Esophagus squamous epithelium (tissue), 5 donors: ENCODE measurements around the gene NOD1. TPM values are rescaled to one million over a fixed set of nuclear protein-coding genes. Genes with fewer than 3 reads are reported as not detected.

Experiments
- DNase-seq: peaks from one replicate; lab custom pipeline; 2025; lab: John Stamatoyannopoulos, UW
- H3K27ac ChIP-seq, 4 donors: fragments of 200-600 bp; sonication (generic); one replicate each; pipeline ENCODE4 v1.5.1; 2016 to 2019; ENCODE audit warnings: mild to moderate bottlenecking in 1 of 4
- H3K27me3 ChIP-seq, 4 donors: fragments of 200-600 bp; sonication (generic); 1 replicate in 3 of 4; 2 replicates in 1 of 4; pipeline versions ENCODE4 v1.5.1 to v1.6.0; 2017 to 2021; ENCODE audit warnings: antibody characterized with exemption in 1 of 4
- H3K36me3 ChIP-seq, 3 donors: fragments of 200-600 bp; sonication (generic); one replicate each; pipeline ENCODE4 v1.5.1; 2016 to 2019
- H3K4me1 ChIP-seq, 3 donors: fragments of 200-600 bp; sonication (generic); one replicate each; pipeline ENCODE4 v1.5.1; 2017 to 2019
- H3K4me3 ChIP-seq, 4 donors: fragments of 200-600 bp; sonication (generic); 1 replicate in 3 of 4; 2 replicates in 1 of 4; pipeline ENCODE4 v1.5.1; 2016 to 2019; ENCODE audit warnings: mild to moderate bottlenecking in 2 of 4, moderate library complexity in 1 of 4
- H3K9me3 ChIP-seq, 3 donors: fragments of 200-600 bp; sonication (generic); one replicate each; pipeline ENCODE4 v1.5.1; 2016 to 2019
- CTCF ChIP-seq, 6 experiments: fragments of 450-650 bp in 4 of 6; fragments of 200-600 bp in 2 of 6; sonication (generic) in 2 of 6; IDR thresholded peaks; one replicate each; pipeline ENCODE4 v1.5.1; 2016 to 2019; ENCODE audit warnings: antibody characterized with exemption in 6 of 6, mild to moderate bottlenecking in 4 of 6, moderate library complexity in 4 of 6
- POLR2A ChIP-seq, 4 donors: fragments of 450-650 bp; IDR thresholded peaks; one replicate each; pipeline ENCODE4 v1.6.1; 2017; ENCODE audit warnings: antibody characterized with exemption in 4 of 4, mild to moderate bottlenecking in 4 of 4, moderate library complexity in 3 of 4
- WGBS, 2 donors: methylation state at CpG; one replicate each; pipeline ENCODE4 v1.1.5; 2018; 5-methylcytosine and 5-hydroxymethylcytosine counted together
- intact Hi-C: fragments of 100-400 bp; cut with DNase I; formaldehyde crosslinking; loops from one replicate; pipeline ENCODE4 v1.15.0; 2022
- total RNA-seq, 4 donors: library from RNA; depleted of rRNA; stranded (reverse); fragments of >200 nt; gene quantifications; one replicate each; pipeline ENCODE4 v1.1.0, GENCODE V29; 2016
- donor health status: DM: yes; HTN: yes; CAD: no.

NOD1 gene
- total RNA-seq, 4 donors from 2014 or later = 4.2 to 13.0 (median 6.2) TPM

GRCh38 chr7:30453016-30453415 is 25.6 kb downstream of the NOD1 start:
- Histone ChIP-seq H3K27ac (no peak overlapping the region), H3K36me3 (peaks cover 11 to 100% (median 35%) of the 10 kb centered on the region in 3 donors), H3K4me1 (peaks cover 0 to 5% (median 0%) of the 10 kb centered on the region in 3 donors), H3K4me3 (no peak overlapping the region), H3K9me3 (no peaks in the 10 kb centered on the region), H3K27me3 (no peaks in the 10 kb centered on the region)
- no peak for TF ChIP-seq CTCF (IDR thresholded peaks at IDR 0.05)
- no peak for TF ChIP-seq POLR2A (IDR thresholded peaks at IDR 0.05)
- intact Hi-C loops = no loop called here
- DNase-seq = no peak
- 96 to 97% methylated on average over 6 to 7 of the region's 8 CpGs for WGBS, 2 donors

GRCh38 chr7:30452280-30452930 is 26.2 kb downstream of the NOD1 start:
- DNase-seq = no peak
- TF ChIP-seq CTCF (IDR thresholded peaks at IDR 0.05) (no peak), POLR2A (IDR thresholded peaks at IDR 0.05) (no peak)
- Histone ChIP-seq H3K4me3 (no peak overlapping the region), H3K27me3 (no peaks in the 10 kb centered on the region), H3K36me3 (peaks cover 15 to 100% (median 39%) of the 10 kb centered on the region in 3 donors), H3K27ac (no peak overlapping the region), H3K9me3 (no peaks in the 10 kb centered on the region), H3K4me1 (peaks cover 0 to 5% (median 0%) of the 10 kb centered on the region in 3 donors)
- intact Hi-C loops = no loop called here
- 83 to 96% methylated on average over 12 to 15 of the region's 27 CpGs for WGBS, 2 donors

- Histone ChIP-seq H3K36me3 (peaks cover 15 to 100% (median 38%) of the 10 kb centered on the region in 3 donors), H3K4me1 (peaks cover 0 to 5% (median 0%) of the 10 kb centered on the region in 3 donors), H3K27me3 (no peaks in the 10 kb centered on the region), H3K4me3 (no peak overlapping the region), H3K9me3 (no peaks in the 10 kb centered on the region), H3K27ac (no peak overlapping the region)
- no peak for DNase-seq
- 88 to 100% methylated on average over 2 to 10 of the region's 29 CpGs for WGBS, 2 donors
- no peak for TF ChIP-seq POLR2A (IDR thresholded peaks at IDR 0.05)
- TF ChIP-seq CTCF (IDR thresholded peaks at IDR 0.05) = no peak
- intact Hi-C loops = no loop called here
These were observed 26.9 kb downstream of the NOD1 start for GRCh38 chr7:30451539-30452279.

- intact Hi-C loops = no loop called here
- TF ChIP-seq CTCF (IDR thresholded peaks at IDR 0.05) = no peak
- no peak for TF ChIP-seq POLR2A (IDR thresholded peaks at IDR 0.05)
- no peak for DNase-seq
- Histone ChIP-seq H3K36me3 (peaks cover 15 to 100% (median 31%) of the 10 kb centered on the region in 3 donors), H3K4me3 (no peak overlapping the region), H3K4me1 (peaks cover 0 to 5% (median 0%) of the 10 kb centered on the region in 3 donors), H3K27me3 (no peaks in the 10 kb centered on the region), H3K27ac (no peak overlapping the region), H3K9me3 (no peaks in the 10 kb centered on the region)
- WGBS, 2 donors = 86% methylated on average over 5 of the region's 22 CpGs; no CpG with 5 or more reads in 1 of the 2 donors
These were observed 27.5 kb downstream of the NOD1 start for GRCh38 chr7:30450983-30451497.
